GM18511 (cell line): ENCODE results near the gene SPTBN1.
"Not testable (repeated sequence)": the region's sequence is repeated elsewhere in the genome, so short reads cannot be mapped to it uniquely, and the experiment has no call there.

Experiments used
- ATAC-seq: cut with Tn5 transposase; IDR thresholded peaks from one replicate; pipeline ENCODE4 v1.9.1; 2021; ENCODE audit warnings: mild to moderate bottlenecking, moderate library complexity; ENCODE audit not compliant: unreplicated experiment

Gene SPTBN1

DNA sequence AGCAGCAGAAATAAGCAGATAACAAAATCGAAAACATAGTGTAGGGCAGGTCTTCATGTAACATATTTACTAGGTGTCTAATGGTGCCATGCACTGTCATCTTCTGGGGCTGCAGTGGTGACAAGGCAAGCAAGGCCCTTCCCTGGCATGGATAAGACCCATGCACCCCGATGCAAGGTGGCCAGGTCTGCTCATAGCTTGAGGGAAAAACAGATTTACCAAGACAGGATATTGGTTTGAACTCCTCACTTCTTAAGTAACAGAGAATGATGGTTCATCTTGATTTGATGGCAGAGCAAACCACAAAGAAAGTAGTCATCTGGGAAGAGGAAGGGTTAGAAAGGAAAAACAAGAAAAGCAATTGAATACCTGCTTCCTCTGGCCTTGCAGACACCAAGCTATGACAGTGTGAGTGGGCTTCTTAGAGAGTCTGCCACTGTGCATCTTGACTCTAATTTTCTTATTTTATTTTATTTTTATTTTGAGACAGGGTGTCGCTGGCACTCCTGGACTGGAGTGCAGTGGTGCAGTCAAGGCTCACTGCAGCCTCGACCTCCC, 231.5 kb downstream of the SPTBN1 start:
- no peak for ATAC-seq

DNA sequence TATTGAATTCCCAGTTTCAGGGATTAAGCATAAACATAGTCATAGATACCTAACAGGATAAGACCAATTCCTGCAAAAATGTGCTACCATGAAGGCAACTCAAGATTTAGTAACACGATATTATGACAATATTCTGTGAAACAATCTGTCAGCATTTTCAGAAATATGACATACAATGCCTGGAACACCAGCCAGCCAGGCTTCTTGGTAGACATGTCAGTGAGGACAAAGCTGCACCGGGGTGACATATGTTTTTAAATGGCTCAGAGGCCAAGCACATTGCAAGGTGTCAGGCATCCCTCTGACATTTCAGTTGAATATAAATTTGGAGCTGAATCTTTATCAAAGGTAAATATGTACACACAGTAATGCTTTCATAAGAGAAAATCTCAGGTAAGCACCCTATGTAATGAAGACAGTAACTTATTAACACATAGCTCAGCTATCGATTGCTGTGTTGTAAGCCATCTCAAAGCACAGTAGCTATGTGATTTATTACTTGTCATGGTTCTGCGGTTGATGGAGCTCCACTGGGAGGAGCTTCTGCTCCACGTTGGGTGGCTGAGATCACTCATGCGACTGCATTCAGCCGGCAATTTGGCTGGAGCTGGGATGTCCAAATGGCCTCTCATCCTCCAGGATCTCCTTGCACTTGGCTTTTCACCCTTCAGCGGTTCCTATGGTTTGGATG, 235.5 kb downstream of the SPTBN1 start:
- ATAC-seq, result no peak

- ATAC-seq, result no peak
Measured at GRCh38 chr2:54692556-54692955, 236.4 kb downstream of the SPTBN1 start.

GRCh38 chr2:54695378-54695777, 239.3 kb downstream of the SPTBN1 start:
- ATAC-seq, result no peak

- no peak for ATAC-seq
Measured at GRCh38 chr2:54697934-54698333, 241.8 kb downstream of the SPTBN1 start.

DNA sequence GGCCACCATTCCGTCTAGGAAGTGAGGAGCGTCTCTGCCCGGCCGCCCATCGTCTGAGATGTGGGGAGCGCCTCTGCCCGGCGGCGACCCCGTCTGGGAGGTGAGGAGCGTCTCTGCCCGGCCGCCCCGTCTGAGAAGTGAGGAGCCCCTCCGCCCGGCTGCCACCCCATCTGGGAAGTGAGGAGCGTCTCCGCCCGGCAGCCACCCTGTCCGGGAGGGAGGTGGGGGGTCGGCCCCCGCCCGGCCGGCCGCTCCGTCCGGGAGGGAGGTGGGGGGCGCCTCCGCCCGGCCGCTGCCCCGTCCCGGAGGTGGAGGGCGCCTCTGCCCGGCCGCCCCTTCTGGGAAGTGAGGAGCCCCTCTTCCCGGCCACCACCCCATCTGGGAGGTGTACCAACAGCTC, 242.8 kb downstream of the SPTBN1 start:
- ATAC-seq, result not testable (repeated sequence)

DNA sequence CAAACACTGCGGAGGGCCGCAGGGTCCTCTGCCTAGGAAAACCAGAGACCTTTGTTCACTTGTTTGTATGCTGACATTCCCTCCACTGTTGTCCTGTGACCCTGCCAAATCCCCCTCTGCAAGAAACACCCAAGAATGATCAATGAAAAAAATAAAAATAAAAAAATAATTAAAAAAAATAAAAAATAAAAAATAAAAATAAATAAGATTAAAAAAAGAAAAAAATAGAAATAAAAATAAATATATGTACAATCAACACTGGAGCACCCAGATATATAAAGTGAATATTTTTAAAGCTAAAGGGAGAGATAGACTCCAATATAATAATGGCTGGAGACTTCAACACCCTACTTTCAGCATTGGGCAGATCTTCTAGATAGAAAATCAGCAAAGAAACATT, 243.5 kb downstream of the SPTBN1 start:
- ATAC-seq, result no peak

DNA sequence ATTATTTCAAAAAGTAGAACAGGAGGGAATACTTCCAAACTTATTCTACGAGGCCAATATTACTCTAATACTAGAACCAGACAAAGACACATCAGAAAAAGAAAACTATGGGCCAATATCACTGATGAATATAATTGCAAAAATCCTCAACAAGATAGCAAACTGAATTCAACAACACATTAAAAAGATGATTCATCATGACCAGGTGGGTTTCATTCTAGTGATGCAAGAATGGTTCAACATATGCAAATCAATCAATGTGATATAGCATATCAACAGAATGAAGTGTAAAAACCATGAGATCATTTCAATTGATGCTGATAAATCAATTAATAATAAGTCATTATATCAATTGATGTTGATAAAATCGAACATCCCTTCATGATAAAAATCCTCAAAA, 244.9 kb downstream of the SPTBN1 start:
- ATAC-seq, result no peak

- no peak for ATAC-seq
Measured at GRCh38 chr2:54704238-54704637, 248.1 kb downstream of the SPTBN1 start.

GRCh38 chr2:54704688-54705605, 248.8 kb downstream of the SPTBN1 start:
- ATAC-seq, result peak; percentile 64

DNA sequence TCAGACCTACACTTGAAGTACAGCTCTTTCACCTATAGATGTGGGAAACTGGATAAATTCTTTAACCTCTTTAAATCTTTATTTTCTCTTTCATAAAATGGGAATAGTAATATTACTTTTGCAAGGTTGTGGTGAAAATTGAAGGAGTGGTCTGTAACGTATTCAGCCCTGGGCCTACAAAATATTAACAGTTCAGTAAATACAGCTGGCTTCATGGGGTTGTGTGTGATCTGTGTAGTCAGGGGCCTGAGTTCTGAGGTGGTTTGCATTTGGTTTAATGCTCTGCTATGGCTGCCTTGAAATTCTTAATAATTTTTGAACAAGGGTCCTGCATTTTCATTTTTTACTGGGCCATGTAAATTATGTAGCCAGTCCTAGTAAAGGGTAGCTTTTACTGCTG, 250.5 kb downstream of the SPTBN1 start:
- ATAC-seq, result no peak

DNA sequence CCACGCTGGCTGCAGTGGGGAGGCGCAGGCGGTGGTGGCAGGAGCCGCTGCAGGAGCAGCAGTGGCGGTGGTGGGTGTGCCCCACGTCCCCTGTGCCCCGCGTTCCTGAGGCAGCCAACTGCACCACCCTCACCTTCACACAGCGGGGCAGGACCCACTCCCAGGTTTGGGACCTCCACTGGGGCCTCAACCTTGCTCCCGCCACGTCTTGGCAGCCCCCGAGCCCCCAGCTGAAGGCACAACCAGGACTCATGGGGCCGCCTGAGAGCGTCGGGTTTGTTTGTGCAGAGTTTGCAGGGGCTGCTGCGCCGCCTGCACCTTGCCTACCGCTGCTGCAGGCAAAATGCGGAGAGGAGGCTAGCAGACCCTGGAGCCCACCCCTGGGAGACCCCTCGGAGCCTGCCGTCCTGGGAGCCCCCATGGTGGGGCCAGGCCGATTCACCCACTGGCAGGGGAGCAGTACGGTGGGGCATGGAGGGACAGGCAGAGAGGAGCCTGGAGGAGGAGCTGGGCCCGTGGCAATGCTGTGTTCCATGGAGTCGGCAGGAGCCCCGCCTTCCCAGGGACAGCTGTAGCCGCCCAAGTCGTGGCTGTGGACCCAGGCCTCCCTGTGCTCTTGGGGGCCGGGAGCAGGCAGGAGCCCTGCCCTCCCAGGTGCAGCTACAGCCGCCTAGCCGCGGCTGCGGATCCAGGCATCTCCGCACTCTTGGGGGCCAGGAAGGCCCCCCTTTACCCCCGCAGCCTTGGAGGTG, 252.6 kb downstream of the SPTBN1 start:
- peak; percentile 51 for ATAC-seq

DNA sequence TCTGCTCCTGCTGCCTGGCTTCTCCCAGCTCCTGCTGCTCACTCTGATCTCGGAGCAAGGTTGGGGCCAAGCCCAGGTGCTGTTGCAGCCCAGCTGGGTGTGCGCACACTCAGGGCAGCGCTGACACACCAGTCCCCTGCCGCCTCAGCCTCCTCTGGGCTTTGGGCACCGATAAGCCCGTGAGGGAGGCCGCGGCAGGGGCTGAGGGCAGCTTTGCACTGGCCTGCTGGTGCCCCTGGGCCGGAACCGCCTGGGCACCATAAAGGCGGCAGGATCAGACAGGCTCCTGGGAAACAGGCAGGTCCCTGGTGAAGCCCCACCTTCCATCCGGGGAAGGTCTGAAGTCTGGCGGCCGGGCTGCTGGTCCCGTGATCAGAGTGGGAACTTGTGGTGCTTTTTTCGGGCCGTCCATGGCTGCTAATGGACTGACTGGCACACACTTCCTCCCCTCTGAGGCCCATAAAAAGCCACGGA, 253.2 kb downstream of the SPTBN1 start:
- peak; percentile 50 for ATAC-seq

DNA sequence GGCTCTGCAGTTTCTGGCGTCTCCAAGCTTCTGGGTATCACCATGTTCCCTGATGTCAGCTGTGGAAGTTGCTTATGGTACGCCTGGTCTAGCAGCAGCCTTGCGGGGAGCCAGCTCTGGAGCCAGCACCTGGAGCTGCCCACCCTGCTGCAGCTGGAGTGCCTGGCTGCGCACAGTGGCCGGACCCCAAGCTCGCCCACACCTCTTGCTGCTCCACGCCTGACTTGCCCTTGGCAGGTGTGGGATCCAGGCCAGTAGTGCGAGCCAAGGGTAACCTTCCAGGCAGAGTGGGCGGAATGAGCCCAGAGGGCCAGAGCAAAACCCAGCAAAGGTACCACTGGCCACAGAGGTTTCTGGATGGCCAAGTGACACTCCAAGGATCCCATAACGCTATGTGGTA, 254.1 kb downstream of the SPTBN1 start:
- no peak for ATAC-seq

GRCh38 chr2:54712516-54712915, 256.4 kb downstream of the SPTBN1 start:
- no peak for ATAC-seq

GRCh38 chr2:54714996-54715395, 258.9 kb downstream of the SPTBN1 start:
- no peak for ATAC-seq

DNA sequence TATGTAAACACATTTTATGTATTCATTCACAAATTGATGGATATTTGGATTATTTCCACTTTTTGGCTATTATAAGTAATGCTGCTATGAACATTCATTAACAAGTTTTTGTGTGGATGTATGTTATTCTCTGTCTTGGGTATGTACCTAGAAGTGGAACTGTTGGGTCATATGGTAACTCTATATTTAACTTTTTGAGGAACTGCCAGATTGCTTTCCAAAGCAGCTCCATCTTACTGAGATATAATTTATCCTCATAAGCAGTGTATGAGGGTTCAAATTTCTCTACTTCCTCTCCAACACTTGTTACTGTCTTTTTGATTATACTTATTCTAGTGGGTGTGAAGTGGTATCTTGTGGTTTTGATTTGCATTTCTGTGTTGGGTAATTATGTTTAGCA, 260.2 kb downstream of the SPTBN1 start:
- ATAC-seq, result no peak

- no peak for ATAC-seq
Measured at GRCh38 chr2:54720563-54720962, 264.4 kb downstream of the SPTBN1 start.
